Osteoblast (primary cell): ENCODE measurements around the gene TRRAP. TPM values are rescaled to one million over a fixed set of nuclear protein-coding genes. Genes with fewer than 3 reads are reported as not detected.
A peak's percentile ranks its signal among the peaks of the same experiment; 100 is the strongest.

Source experiments
- DNase-seq: peaks from one replicate; pipeline ENCODE4 v3.0.0; 2011; ENCODE audit warnings: low spot score, mixed read lengths; ENCODE audit not compliant: insufficient read length; ENCODE audit errors: missing footprints
- H2AFZ ChIP-seq: 2 replicates; pipeline ENCODE4 v1.6.0; 2011; ENCODE audit warnings: mild to moderate bottlenecking, low read length
- H3K27ac ChIP-seq: 2 replicates; pipeline ENCODE4 v1.5.1; 2011; ENCODE audit warnings: mild to moderate bottlenecking, low read depth, low read length, moderate library complexity
- H3K27me3 ChIP-seq: 2 replicates; pipeline ENCODE4 v1.6.0; 2012; ENCODE audit warnings: mild to moderate bottlenecking, control low read depth, inconsistent platforms, low read length, moderate library complexity; ENCODE audit not compliant: insufficient read depth
- H3K36me3 ChIP-seq: 2 replicates; pipeline ENCODE4 v1.5.1; 2011; ENCODE audit warnings: mild to moderate bottlenecking, low read length, control low read depth, moderate library complexity; ENCODE audit not compliant: insufficient read depth
- H3K4me1 ChIP-seq: 2 replicates; pipeline ENCODE4 v1.5.1; 2011; ENCODE audit warnings: mild to moderate bottlenecking, low read length, control low read depth, moderate library complexity; ENCODE audit not compliant: insufficient read depth
- H3K4me2 ChIP-seq: 2 replicates; pipeline ENCODE4 v1.6.0; 2011; ENCODE audit warnings: mild to moderate bottlenecking, low read length; ENCODE audit not compliant: insufficient read depth
- H3K4me3 ChIP-seq: fragments of 200-600 bp; sonication (generic); 3 replicates; pipeline ENCODE4 v1.5.1; 2012; ENCODE audit warnings: mild to moderate bottlenecking, low read length, inconsistent platforms; ENCODE audit not compliant: insufficient read depth
- H3K79me2 ChIP-seq: 2 replicates; pipeline ENCODE4 v1.6.0; 2012; ENCODE audit warnings: mild to moderate bottlenecking, low read length, control low read depth, inconsistent platforms; ENCODE audit not compliant: insufficient read depth
- H3K9me3 ChIP-seq: 2 replicates; pipeline ENCODE4 v1.5.1; 2011; ENCODE audit warnings: low read depth, low read length, control low read depth
- H4K20me1 ChIP-seq: 2 replicates; pipeline ENCODE4 v1.6.0; 2012; ENCODE audit warnings: mild to moderate bottlenecking, low read length, control low read depth; ENCODE audit not compliant: insufficient read depth
- total RNA-seq: library from RNA; depleted of rRNA; stranded (reverse); fragments of >200 nt; gene quantifications from 2 replicates; pipeline ENCODE4 v1.2.3, GENCODE V29; 2012
- TF ChIP-seq, protein P1 (sequence below): IDR thresholded peaks from 2 replicates; pipeline ENCODE4 v1.5.1; 2011; ENCODE audit warnings: mild to moderate bottlenecking, low read depth, low read length, moderate library complexity; ENCODE audit errors: extremely low read depth

TRRAP gene
- total RNA-seq, 1 donor = 17.7 TPM

- Histone ChIP-seq H3K36me3 (peaks cover 71% of the 10 kb centered on the region), H3K4me2 (no peak overlapping the region), H3K9me3 (no peaks in the 10 kb centered on the region), H4K20me1 (peaks cover 13% of the 10 kb centered on the region), H3K79me2 (peaks cover 12% of the 10 kb centered on the region), H3K4me3 (no peak overlapping the region), H3K27ac (no peak overlapping the region), H3K4me1 (peaks cover 15% of the 10 kb centered on the region), H2AFZ (no peak overlapping the region), H3K27me3 (no peaks in the 10 kb centered on the region)
- TF ChIP-seq, protein P1, sequence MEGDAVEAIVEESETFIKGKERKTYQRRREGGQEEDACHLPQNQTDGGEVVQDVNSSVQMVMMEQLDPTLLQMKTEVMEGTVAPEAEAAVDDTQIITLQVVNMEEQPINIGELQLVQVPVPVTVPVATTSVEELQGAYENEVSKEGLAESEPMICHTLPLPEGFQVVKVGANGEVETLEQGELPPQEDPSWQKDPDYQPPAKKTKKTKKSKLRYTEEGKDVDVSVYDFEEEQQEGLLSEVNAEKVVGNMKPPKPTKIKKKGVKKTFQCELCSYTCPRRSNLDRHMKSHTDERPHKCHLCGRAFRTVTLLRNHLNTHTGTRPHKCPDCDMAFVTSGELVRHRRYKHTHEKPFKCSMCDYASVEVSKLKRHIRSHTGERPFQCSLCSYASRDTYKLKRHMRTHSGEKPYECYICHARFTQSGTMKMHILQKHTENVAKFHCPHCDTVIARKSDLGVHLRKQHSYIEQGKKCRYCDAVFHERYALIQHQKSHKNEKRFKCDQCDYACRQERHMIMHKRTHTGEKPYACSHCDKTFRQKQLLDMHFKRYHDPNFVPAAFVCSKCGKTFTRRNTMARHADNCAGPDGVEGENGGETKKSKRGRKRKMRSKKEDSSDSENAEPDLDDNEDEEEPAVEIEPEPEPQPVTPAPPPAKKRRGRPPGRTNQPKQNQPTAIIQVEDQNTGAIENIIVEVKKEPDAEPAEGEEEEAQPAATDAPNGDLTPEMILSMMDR = no peak
- DNase-seq = no peak
These were observed 159.9 kb downstream of the TRRAP start for GRCh38 chr7:99038086-99038855.

- TF ChIP-seq, protein P1 = no peak
- Histone ChIP-seq H2AFZ (no peak overlapping the region), H3K36me3 (peaks cover 67% of the 10 kb centered on the region), H3K4me3 (no peak overlapping the region), H3K4me1 (peaks cover 16% of the 10 kb centered on the region), H3K27ac (no peak overlapping the region), H3K27me3 (no peaks in the 10 kb centered on the region), H3K4me2 (no peak overlapping the region), H3K79me2 (peaks cover 16% of the 10 kb centered on the region), H4K20me1 (peaks cover 13% of the 10 kb centered on the region), H3K9me3 (no peaks in the 10 kb centered on the region)
- no peak for DNase-seq
These were observed 161.1 kb downstream of the TRRAP start for GRCh38 chr7:99039384-99039891.

DNA sequence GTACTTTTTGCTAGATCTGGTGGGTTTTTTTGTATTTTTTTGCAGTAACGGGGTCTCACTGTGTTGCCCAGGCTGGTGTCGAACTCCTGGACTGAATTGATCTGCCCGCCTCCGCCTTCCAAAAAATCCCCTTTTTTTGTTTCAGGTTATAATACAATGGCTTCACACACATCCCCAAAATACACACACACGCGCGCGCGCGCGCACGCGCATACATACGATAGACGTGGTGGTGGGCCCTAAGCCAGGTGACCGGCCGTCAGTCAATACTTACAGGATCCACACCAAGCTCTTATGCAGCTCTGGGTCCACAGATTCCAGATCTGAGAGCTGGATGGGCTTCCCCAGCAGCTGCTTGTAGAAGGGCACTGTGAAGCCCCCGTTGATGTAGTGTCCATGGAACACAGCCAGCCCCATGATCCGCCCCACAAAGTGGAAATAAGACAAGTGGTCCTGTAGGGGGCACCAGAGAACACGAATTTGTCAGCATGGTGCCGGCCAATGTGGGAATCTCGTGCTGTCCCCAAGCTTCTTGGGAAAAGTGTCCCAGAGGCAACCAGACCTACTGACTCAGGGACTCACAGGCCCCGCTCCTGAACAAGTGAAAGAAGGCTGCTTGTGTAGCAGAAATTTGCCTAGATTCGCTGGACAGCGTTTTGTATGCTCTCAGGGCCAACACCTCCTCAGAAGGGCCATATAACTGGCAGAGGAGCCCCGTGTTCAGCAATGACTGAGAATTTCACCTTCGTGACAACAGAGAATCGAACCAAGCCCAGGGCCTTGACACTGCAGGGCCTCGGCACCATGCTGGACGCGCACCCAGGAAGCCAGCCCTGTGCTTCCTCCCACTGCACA, 162.0 kb downstream of the TRRAP start:
- peak overlapping the region; percentile 64 for H3K4me2 ChIP-seq
- TF ChIP-seq, protein P1 = peak; percentile 84
- peaks cover 16% of the 10 kb centered on the region for H3K79me2 ChIP-seq
- H2AFZ ChIP-seq = no peak overlapping the region
- peaks cover 62% of the 10 kb centered on the region for H3K36me3 ChIP-seq
- peak overlapping the region; percentile 27 for H3K4me3 ChIP-seq
- no peaks in the 10 kb centered on the region for H3K9me3 ChIP-seq
- DNase-seq = peak; percentile 98
- H4K20me1 ChIP-seq = peaks cover 9% of the 10 kb centered on the region
- no peaks in the 10 kb centered on the region for H3K27me3 ChIP-seq
- H3K4me1 ChIP-seq = peaks cover 16% of the 10 kb centered on the region
- H3K27ac ChIP-seq = peak overlapping the region; percentile 80

GRCh38 chr7:99041526-99041925, 163.2 kb downstream of the TRRAP start:
- TF ChIP-seq, protein P1 = no peak
- Histone ChIP-seq H3K4me2 (no peak overlapping the region), H3K27ac (peak overlapping the region; percentile 17), H3K4me1 (peaks cover 16% of the 10 kb centered on the region), H3K9me3 (no peaks in the 10 kb centered on the region), H2AFZ (no peak overlapping the region), H3K4me3 (no peak overlapping the region), H3K79me2 (peaks cover 16% of the 10 kb centered on the region), H4K20me1 (peaks cover 9% of the 10 kb centered on the region), H3K36me3 (peaks cover 60% of the 10 kb centered on the region), H3K27me3 (no peaks in the 10 kb centered on the region)
- no peak for DNase-seq
